Skeletal muscle cell (primary cell): ENCODE results near the gene CXADR.
"Not testable (repeated sequence)": the region's sequence is repeated elsewhere in the genome, so short reads cannot be mapped to it uniquely, and the experiment has no call there.

Experiments
- DNase-seq: peaks from one replicate; pipeline ENCODE4 v3.0.0-alpha.2; 2010; ENCODE audit warnings: low read depth
- H3K4me3 ChIP-seq: 2 replicates; pipeline ENCODE4 v1.5.1; 2011; ENCODE audit warnings: low read depth, mild to moderate bottlenecking, control low read depth, low read length, moderate library complexity

Gene CXADR

GRCh38 chr21:17501107-17502006, 11.5 kb upstream of the CXADR start:
- no peak for DNase-seq
- no peak overlapping the region for H3K4me3 ChIP-seq

GRCh38 chr21:17502985-17503384, 9.9 kb upstream of the CXADR start:
- H3K4me3 ChIP-seq, DNase-seq: not testable (repeated sequence)

- no peak overlapping the region for H3K4me3 ChIP-seq
- DNase-seq: no peak
Measured at GRCh38 chr21:17506951-17507350, 5.9 kb upstream of the CXADR start.

- no peak overlapping the region for H3K4me3 ChIP-seq
- no peak for DNase-seq
Measured at GRCh38 chr21:17507591-17507990, 5.3 kb upstream of the CXADR start.

- H3K4me3 ChIP-seq: peak overlapping the region; percentile 62
- no peak for DNase-seq
Measured at GRCh38 chr21:17513214-17514123, 626 bp downstream of the CXADR start.

- no peak overlapping the region for H3K4me3 ChIP-seq
- no peak for DNase-seq
Measured at GRCh38 chr21:17514124-17514845, 1.4 kb downstream of the CXADR start.

GRCh38 chr21:17517008-17517407, 4.2 kb downstream of the CXADR start:
- not testable (repeated sequence) for DNase-seq

GRCh38 chr21:17519208-17519738, 6.4 kb downstream of the CXADR start:
- H3K4me3 ChIP-seq: no peak overlapping the region
- DNase-seq: no peak

More at GRCh38 chr21:17517008-17517407, 4.2 kb downstream of the CXADR start:
- H3K4me3 ChIP-seq: not testable (repeated sequence)

GRCh38 chr21:17519965-17520609, 7.2 kb downstream of the CXADR start:
- DNase-seq: no peak
- no peak overlapping the region for H3K4me3 ChIP-seq

- DNase-seq: no peak
- no peak overlapping the region for H3K4me3 ChIP-seq
Measured at GRCh38 chr21:17523007-17523451, 10.2 kb downstream of the CXADR start.

- DNase-seq, H3K4me3 ChIP-seq: not testable (repeated sequence)
Measured at GRCh38 chr21:17523979-17524494, 11.2 kb downstream of the CXADR start.

- DNase-seq: no peak
- no peak overlapping the region for H3K4me3 ChIP-seq
Measured at GRCh38 chr21:17524635-17525034, 11.8 kb downstream of the CXADR start.

- no peak overlapping the region for H3K4me3 ChIP-seq
- no peak for DNase-seq
Measured at GRCh38 chr21:17526776-17527175, 13.9 kb downstream of the CXADR start.

GRCh38 chr21:17527240-17527639, 14.4 kb downstream of the CXADR start:
- DNase-seq: no peak
- no peak overlapping the region for H3K4me3 ChIP-seq

GRCh38 chr21:17527711-17528110, 14.9 kb downstream of the CXADR start:
- H3K4me3 ChIP-seq: no peak overlapping the region

GRCh38 chr21:17529648-17530047, 16.8 kb downstream of the CXADR start:
- DNase-seq: no peak
- H3K4me3 ChIP-seq: no peak overlapping the region

More at GRCh38 chr21:17527711-17528110, 14.9 kb downstream of the CXADR start:
- no peak for DNase-seq

- no peak for DNase-seq
- H3K4me3 ChIP-seq: no peak overlapping the region
Measured at GRCh38 chr21:17532292-17532691, 19.4 kb downstream of the CXADR start.

GRCh38 chr21:17536381-17536780, 23.5 kb downstream of the CXADR start:
- DNase-seq: no peak
- no peak overlapping the region for H3K4me3 ChIP-seq

GRCh38 chr21:17537299-17537698, 24.5 kb downstream of the CXADR start:
- no peak overlapping the region for H3K4me3 ChIP-seq

More at GRCh38 chr21:17537299-17537698, 24.5 kb downstream of the CXADR start:
- no peak for DNase-seq
